Uterus (tissue), 4 donors: ENCODE results near the gene SCD. TPM values are rescaled to one million over a fixed set of nuclear protein-coding genes. Genes with fewer than 3 reads are reported as not detected.

Source experiments
- DNase-seq, 2 donors: peaks; one replicate each; pipeline ENCODE4 v3.0.0-alpha.2; 2019 to 2020
- H3K27ac ChIP-seq, 2 donors: fragments of 200-600 bp; sonication (generic); 1 replicate in 1 of 2; 2 replicates in 1 of 2; pipeline ENCODE4 v1.5.1; 2016 to 2018
- H3K27me3 ChIP-seq, 2 donors: fragments of 200-600 bp; sonication (generic); one replicate each; pipeline ENCODE4 v1.5.1; 2018 to 2019; ENCODE audit warnings: control low read depth in 1 of 2
- H3K36me3 ChIP-seq, 2 donors: fragments of 200-600 bp; sonication (generic); one replicate each; pipeline ENCODE4 v1.5.1; 2019; ENCODE audit warnings: control low read depth in 1 of 2
- H3K4me1 ChIP-seq, 2 donors: fragments of 200-600 bp; sonication (generic); one replicate each; pipeline ENCODE4 v1.5.1; 2018 to 2019; ENCODE audit warnings: control low read depth in 1 of 2
- H3K4me3 ChIP-seq, 2 donors: fragments of 200-600 bp; sonication (generic); 1 replicate in 1 of 2; 2 replicates in 1 of 2; pipeline ENCODE4 v1.5.1; 2018 to 2019; ENCODE audit warnings: mild to moderate bottlenecking in 1 of 2
- H3K9me3 ChIP-seq, 2 donors: fragments of 200-600 bp; sonication (generic); one replicate each; pipeline ENCODE4 v1.5.1; 2019; ENCODE audit warnings: control low read depth in 1 of 2
- POLR2A ChIP-seq, 2 donors: fragments of 450-650 bp; IDR thresholded peaks; one replicate each; pipeline ENCODE4 v1.6.1; 2016; ENCODE audit warnings: antibody characterized with exemption in 2 of 2, mild to moderate bottlenecking in 1 of 2, moderate library complexity in 1 of 2
- intact Hi-C: fragments of 100-400 bp; cut with DNase I; formaldehyde crosslinking; loops from one replicate; pipeline ENCODE4 v1.15.1; 2023; ENCODE audit warnings: low total_unique reads
- total RNA-seq, 4 donors: library from RNA; depleted of rRNA in 3 of 4; stranded (reverse); fragments of >200 nt in 3 of 4; gene quantifications; one replicate each; pipeline versions ENCODE4 v1.1.0 to v1.2.4, GENCODE V29; 2014 to 2023
- TF ChIP-seq, protein P1 (sequence below), 4 experiments: fragments of 200-600 bp in 2 of 4; fragments of 450-650 bp in 2 of 4; sonication (generic) in 2 of 4; IDR thresholded peaks; one replicate each; pipeline ENCODE4 v1.5.1; 2016 to 2019; ENCODE audit warnings: antibody characterized with exemption in 4 of 4, mild to moderate bottlenecking in 2 of 4, moderate library complexity in 1 of 4
- donor health status: DM: yes; HTN: yes; CAD: no.

SCD gene
- total RNA-seq, 4 donors from 2014 or later: 0.59 to 29.8 (median 6.0) TPM

GRCh38 chr10:100356067-100357017 lies 9.3 kb downstream of the SCD start:
- no peaks in the 10 kb centered on the region for H3K27me3 ChIP-seq
- TF ChIP-seq POLR2A (IDR thresholded peaks at IDR 0.05): no peak
- TF ChIP-seq, protein P1, sequence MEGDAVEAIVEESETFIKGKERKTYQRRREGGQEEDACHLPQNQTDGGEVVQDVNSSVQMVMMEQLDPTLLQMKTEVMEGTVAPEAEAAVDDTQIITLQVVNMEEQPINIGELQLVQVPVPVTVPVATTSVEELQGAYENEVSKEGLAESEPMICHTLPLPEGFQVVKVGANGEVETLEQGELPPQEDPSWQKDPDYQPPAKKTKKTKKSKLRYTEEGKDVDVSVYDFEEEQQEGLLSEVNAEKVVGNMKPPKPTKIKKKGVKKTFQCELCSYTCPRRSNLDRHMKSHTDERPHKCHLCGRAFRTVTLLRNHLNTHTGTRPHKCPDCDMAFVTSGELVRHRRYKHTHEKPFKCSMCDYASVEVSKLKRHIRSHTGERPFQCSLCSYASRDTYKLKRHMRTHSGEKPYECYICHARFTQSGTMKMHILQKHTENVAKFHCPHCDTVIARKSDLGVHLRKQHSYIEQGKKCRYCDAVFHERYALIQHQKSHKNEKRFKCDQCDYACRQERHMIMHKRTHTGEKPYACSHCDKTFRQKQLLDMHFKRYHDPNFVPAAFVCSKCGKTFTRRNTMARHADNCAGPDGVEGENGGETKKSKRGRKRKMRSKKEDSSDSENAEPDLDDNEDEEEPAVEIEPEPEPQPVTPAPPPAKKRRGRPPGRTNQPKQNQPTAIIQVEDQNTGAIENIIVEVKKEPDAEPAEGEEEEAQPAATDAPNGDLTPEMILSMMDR (IDR thresholded peaks at IDR 0.05): no peak
- H3K27ac ChIP-seq: no peak overlapping the region
- no peak for DNase-seq
- H3K9me3 ChIP-seq: no peaks in the 10 kb centered on the region
- no peaks in the 10 kb centered on the region for H3K4me1 ChIP-seq
- intact Hi-C loops: no loop called here
- H3K4me3 ChIP-seq: no peak overlapping the region
- H3K36me3 ChIP-seq: no peaks in the 10 kb centered on the region

- no peak overlapping the region for H3K27ac ChIP-seq
- no peak overlapping the region for H3K4me3 ChIP-seq
- no peak for TF ChIP-seq POLR2A (IDR thresholded peaks at IDR 0.05)
- TF ChIP-seq, protein P1 (IDR thresholded peaks at IDR 0.05): no peak
- intact Hi-C loops: no loop called here
- DNase-seq: no peak
- H3K4me1 ChIP-seq: no peaks in the 10 kb centered on the region
- H3K9me3 ChIP-seq: no peaks in the 10 kb centered on the region
- H3K36me3 ChIP-seq: no peaks in the 10 kb centered on the region
- no peaks in the 10 kb centered on the region for H3K27me3 ChIP-seq
Measured at GRCh38 chr10:100357059-100357858, 10.2 kb downstream of the SCD start.

GRCh38 chr10:100359030-100359432 lies 12.0 kb downstream of the SCD start:
- no peak for DNase-seq
- H3K36me3 ChIP-seq: no peaks in the 10 kb centered on the region
- no peaks in the 10 kb centered on the region for H3K27me3 ChIP-seq
- no peak for TF ChIP-seq POLR2A (IDR thresholded peaks at IDR 0.05)
- TF ChIP-seq, protein P1 (IDR thresholded peaks at IDR 0.05): no peak
- no peaks in the 10 kb centered on the region for H3K9me3 ChIP-seq
- H3K4me1 ChIP-seq: no peaks in the 10 kb centered on the region
- intact Hi-C loops: no loop called here
- no peak overlapping the region for H3K4me3 ChIP-seq
- no peak overlapping the region for H3K27ac ChIP-seq

- no peak overlapping the region for H3K4me3 ChIP-seq
- H3K9me3 ChIP-seq: no peaks in the 10 kb centered on the region
- DNase-seq: no peak
- no peak overlapping the region for H3K27ac ChIP-seq
- no peaks in the 10 kb centered on the region for H3K4me1 ChIP-seq
- H3K36me3 ChIP-seq: no peaks in the 10 kb centered on the region
- H3K27me3 ChIP-seq: no peaks in the 10 kb centered on the region
- TF ChIP-seq, protein P1 (IDR thresholded peaks at IDR 0.05): no peak
- TF ChIP-seq POLR2A (IDR thresholded peaks at IDR 0.05): no peak
- intact Hi-C loops: no loop called here
Measured at GRCh38 chr10:100359529-100360150, 12.6 kb downstream of the SCD start.
